Glomerular endothelial cell (primary cell): ENCODE measurements around the gene CCSAP. TPM values are rescaled to one million over a fixed set of nuclear protein-coding genes. Genes with fewer than 3 reads are reported as not detected.
"Not testable (repeated sequence)": the region's sequence is repeated elsewhere in the genome, so short reads cannot be mapped to it uniquely, and the experiment has no call there.

Source experiments
- DNase-seq: peaks from one replicate; pipeline ENCODE4 v3.0.0-alpha.2; 2011; ENCODE audit warnings: low read depth, low spot score; ENCODE audit errors: extremely low read depth
- total RNA-seq: library from RNA; depleted of rRNA; stranded (reverse); fragments of >200 nt; gene quantifications from 2 replicates; pipeline ENCODE4 v1.2.3, GENCODE V29; 2015

CCSAP gene
- total RNA-seq, 1 donor from 2014 or later = 3.6 TPM

GRCh38 chr1:229327765-229328164, 15.1 kb downstream of the CCSAP start:
- not testable (repeated sequence) for DNase-seq

GRCh38 chr1:229326601-229327000, 16.2 kb downstream of the CCSAP start:
- no peak for DNase-seq

- no peak for DNase-seq
These were observed 16.9 kb downstream of the CCSAP start for GRCh38 chr1:229325853-229326487.

GRCh38 chr1:229325401-229325800, 17.4 kb downstream of the CCSAP start:
- DNase-seq = no peak

- no peak for DNase-seq
These were observed 18.8 kb downstream of the CCSAP start for GRCh38 chr1:229323885-229324553.

- DNase-seq = no peak
These were observed 19.6 kb downstream of the CCSAP start for GRCh38 chr1:229323201-229323600.

- DNase-seq = no peak
These were observed 23.4 kb downstream of the CCSAP start for GRCh38 chr1:229319487-229319886.

- DNase-seq = no peak
These were observed 24.8 kb downstream of the CCSAP start for GRCh38 chr1:229318056-229318455.

- DNase-seq = no peak
These were observed 26.7 kb downstream of the CCSAP start for GRCh38 chr1:229316166-229316565.

GRCh38 chr1:229310833-229311232, 32.0 kb downstream of the CCSAP start:
- DNase-seq = no peak

- DNase-seq = no peak
These were observed 33.2 kb downstream of the CCSAP start for GRCh38 chr1:229309684-229310083.

- DNase-seq = no peak
These were observed 33.8 kb downstream of the CCSAP start for GRCh38 chr1:229309074-229309473.

GRCh38 chr1:229305392-229305791, 37.5 kb downstream of the CCSAP start:
- no peak for DNase-seq

GRCh38 chr1:229303855-229304254, 39.0 kb downstream of the CCSAP start:
- no peak for DNase-seq

- no peak for DNase-seq
These were observed 40.1 kb downstream of the CCSAP start for GRCh38 chr1:229302740-229303139.

- no peak for DNase-seq
These were observed 42.6 kb downstream of the CCSAP start for GRCh38 chr1:229300099-229300757.

GRCh38 chr1:229298887-229299503, 43.9 kb downstream of the CCSAP start:
- no peak for DNase-seq

- no peak for DNase-seq
These were observed 44.4 kb downstream of the CCSAP start for GRCh38 chr1:229298420-229298819.

GRCh38 chr1:229297746-229298145, 45.1 kb downstream of the CCSAP start:
- DNase-seq = no peak

- DNase-seq = no peak
These were observed 46.3 kb downstream of the CCSAP start for GRCh38 chr1:229296541-229296941.

- no peak for DNase-seq
These were observed 47.1 kb downstream of the CCSAP start for GRCh38 chr1:229295745-229296144.
